HepG2 (cell line): ENCODE data around the gene PIK3R1. TPM values are rescaled to one million over a fixed set of nuclear protein-coding genes. Genes with fewer than 3 reads are reported as not detected.

Experiments
- ATAC-seq: fragments of 200-7000 bp; cut with Tn5 transposase; 3 replicates; pipeline ENCODE4 v1.9.1; 2020; ENCODE audit warnings: mild to moderate bottlenecking, moderate library complexity
- BruUV-seq: library from RNA; stranded (reverse); fragments of 400-500 nt; replicated peaks from 2 replicates; lab custom pipeline; 2021; lab: Mats Ljungman, UMichigan
- CTCF ChIA-PET: fragments of 300-600 bp; formaldehyde crosslinking; extraction: SDS; loops from one replicate; lab custom pipeline; 2021; ENCODE audit warnings: low total read pairs, inconsistent platforms, low intra/inter-chr PET ratio; lab: Yijun Ruan, JAX
- POLR2A ChIA-PET: fragments of 350-600 bp; sonication (Branson Sonifier 250); formaldehyde crosslinking; loops from one replicate; lab custom pipeline; 2020; ENCODE audit warnings: antibody characterized with exemption, inconsistent platforms; lab: Yijun Ruan, JAX
- DNase-seq: peaks from one replicate; pipeline ENCODE4 v3.0.0-alpha.2; 2015; ENCODE audit warnings: low spot score
- FAIRE-seq: peaks from 3 replicates; lab custom pipeline; 2011; peaks lifted over from hg19 to GRCh38; lab: Jason Lieb, UNC
- H2AFZ ChIP-seq: one replicate; pipeline ENCODE4 v1.6.1; 2011; ENCODE audit warnings: low read length, inconsistent platforms
- H3K27ac ChIP-seq: fragments of 300-600 bp; 3 replicates; pipeline ENCODE4 v1.8.0; 2011; ENCODE audit warnings: mixed run types, mild to moderate bottlenecking, mixed read lengths, low read length, inconsistent platforms; ENCODE audit not compliant: insufficient read depth; ENCODE audit errors: extremely low read length
- H3K27me3 ChIP-seq, 2 experiments: fragments of 200-600 bp in 1 of 2; 2 replicates in 1 of 2; 3 replicates in 1 of 2; pipeline versions ENCODE4 v1.6.0 to v1.8.0; 2011; ENCODE audit warnings: low read length in 2 of 2, mild to moderate bottlenecking in 2 of 2, moderate library complexity in 2 of 2, inconsistent platforms in 1 of 2; ENCODE audit not compliant: insufficient read depth in 2 of 2, control insufficient read depth in 1 of 2
- H3K36me3 ChIP-seq, 2 experiments: fragments of 200-600 bp in 1 of 2; replicated peaks in 1 of 2; 2 replicates in 1 of 2; 3 replicates in 1 of 2; pipeline versions ENCODE4 v1.5.1 to v1.8.0; 2011; ENCODE audit warnings: low read length in 2 of 2, inconsistent platforms in 1 of 2; ENCODE audit not compliant: insufficient read depth in 2 of 2, control insufficient read depth in 1 of 2
- H3K4me1 ChIP-seq: 2 replicates; pipeline ENCODE4 v1.5.1; 2012; ENCODE audit warnings: low read length, inconsistent platforms; ENCODE audit not compliant: insufficient read depth
- H3K4me2 ChIP-seq: 2 replicates; pipeline ENCODE4 v1.6.0; 2011; ENCODE audit warnings: low read depth, low read length, inconsistent platforms
- H3K4me3 ChIP-seq, 3 experiments: fragments of 200-600 bp in 1 of 3; sonication (generic), shearing (Covaris generic) in 1 of 3; replicated peaks in 1 of 3; 2 replicates each; pipeline ENCODE4 v1.5.1; 2011 to 2016; ENCODE audit warnings: low read length in 3 of 3, inconsistent platforms in 2 of 3, low read depth in 2 of 3, mild to moderate bottlenecking in 2 of 3, control low read depth in 1 of 3, mixed read lengths in 1 of 3; ENCODE audit not compliant: insufficient read depth in 1 of 3
- H3K79me2 ChIP-seq: one replicate; pipeline ENCODE4 v1.6.1; 2011; ENCODE audit warnings: low read length, inconsistent platforms; ENCODE audit not compliant: insufficient read depth
- H3K9ac ChIP-seq: 2 replicates; pipeline ENCODE4 v1.6.0; 2011; ENCODE audit warnings: mild to moderate bottlenecking, low read depth, low read length, inconsistent platforms; ENCODE audit not compliant: insufficient read depth
- H3K9me3 ChIP-seq: 2 replicates; pipeline ENCODE4 v1.5.1; 2012; ENCODE audit warnings: mild to moderate bottlenecking, low read length
- H4K20me1 ChIP-seq: 2 replicates; pipeline ENCODE4 v1.6.0; 2011; ENCODE audit warnings: inconsistent platforms, mild to moderate bottlenecking, low read length, moderate library complexity; ENCODE audit not compliant: insufficient read depth
- ARHGAP35 ChIP-seq: sonication (generic); formaldehyde crosslinking; IDR thresholded peaks from 2 replicates; pipeline ENCODE4 v1.9.0; 2022; ENCODE audit warnings: mild to moderate bottlenecking, inconsistent platforms, moderate library complexity, missing genetic modification reagents, borderline replicate concordance
- DMTF1 ChIP-seq: sonication (generic); formaldehyde crosslinking; IDR thresholded peaks from 2 replicates; pipeline ENCODE4 v1.4.0; 2020; ENCODE audit warnings: mild to moderate bottlenecking, missing genetic modification reagents
- MAZ ChIP-seq, 2 experiments: sonication (generic) in 1 of 2; formaldehyde crosslinking in 1 of 2; IDR thresholded peaks; 2 replicates each; pipeline versions ENCODE4 v1.5.0 to v1.6.1; 2012 to 2020; ENCODE audit warnings: low read depth in 2 of 2, mild to moderate bottlenecking in 2 of 2, borderline replicate concordance in 1 of 2, improper control_type of control experiment in 1 of 2, low read length in 1 of 2, missing genetic modification reagents in 1 of 2, moderate library complexity in 1 of 2
- MTF1 ChIP-seq: sonication (generic); formaldehyde crosslinking; IDR thresholded peaks from 2 replicates; pipeline ENCODE4 v1.5.0; 2020; ENCODE audit warnings: missing genetic modification reagents
- NAIF1 ChIP-seq: sonication (generic); formaldehyde crosslinking; IDR thresholded peaks from 2 replicates; pipeline ENCODE4 v1.5.0; 2020; ENCODE audit warnings: mild to moderate bottlenecking, missing genetic modification reagents, borderline replicate concordance
- PHF8 ChIP-seq: sonication (generic); formaldehyde crosslinking; IDR thresholded peaks from 2 replicates; pipeline ENCODE4 v1.5.0; 2020; ENCODE audit warnings: missing genetic modification reagents
- RNF219 ChIP-seq: sonication (generic); formaldehyde crosslinking; IDR thresholded peaks from 2 replicates; pipeline ENCODE4 v1.5.0; 2020; ENCODE audit warnings: mild to moderate bottlenecking, missing genetic modification reagents
- TBX2 ChIP-seq: sonication (generic); formaldehyde crosslinking; IDR thresholded peaks from 2 replicates; pipeline ENCODE4 v1.5.0; 2020; ENCODE audit warnings: missing genetic modification reagents, mild to moderate bottlenecking, borderline replicate concordance
- ZFP41 ChIP-seq: sonication (generic); formaldehyde crosslinking; IDR thresholded peaks from 2 replicates; pipeline ENCODE4 v1.4.0; 2020; ENCODE audit warnings: mild to moderate bottlenecking, missing genetic modification reagents, borderline replicate concordance
- ZMYM3 ChIP-seq: sonication (generic); formaldehyde crosslinking; IDR thresholded peaks from 2 replicates; pipeline ENCODE4 v1.5.1; 2020; ENCODE audit warnings: mild to moderate bottlenecking, missing genetic modification reagents
- ZNF225 ChIP-seq: sonication (generic); formaldehyde crosslinking; IDR thresholded peaks from 2 replicates; pipeline ENCODE4 v1.4.0; 2020; ENCODE audit warnings: mild to moderate bottlenecking, missing genetic modification reagents
- ZNF264 ChIP-seq: sonication (generic); formaldehyde crosslinking; IDR thresholded peaks from 2 replicates; pipeline ENCODE4 v1.4.0; 2020; ENCODE audit warnings: missing genetic modification reagents
- ZNF275 ChIP-seq: sonication (generic); formaldehyde crosslinking; IDR thresholded peaks from 2 replicates; pipeline ENCODE4 v1.8.0; 2022; ENCODE audit warnings: missing genetic modification reagents, mild to moderate bottlenecking, inconsistent platforms, borderline replicate concordance
- ZNF546 ChIP-seq: sonication (generic); formaldehyde crosslinking; conservative IDR thresholded peaks from 2 replicates; pipeline ENCODE4 v1.8.1; 2023; ENCODE audit warnings: mild to moderate bottlenecking, missing genetic modification reagents
- ZNF552 ChIP-seq: sonication (generic); formaldehyde crosslinking; IDR thresholded peaks from 2 replicates; pipeline ENCODE4 v1.9.0; 2022; ENCODE audit warnings: missing genetic modification reagents, mild to moderate bottlenecking, borderline replicate concordance
- ZNF580 ChIP-seq: IDR thresholded peaks from 2 replicates; pipeline ENCODE4 v1.6.1; 2016; ENCODE audit warnings: low read depth, borderline replicate concordance
- ZNF674 ChIP-seq: sonication (generic); formaldehyde crosslinking; IDR thresholded peaks from 2 replicates; pipeline ENCODE4 v1.5.0; 2020; ENCODE audit warnings: low read depth, mild to moderate bottlenecking, missing genetic modification reagents
- ZSCAN29 ChIP-seq: sonication (generic); formaldehyde crosslinking; conservative IDR thresholded peaks from 2 replicates; pipeline ENCODE4 v1.4.0; 2020; ENCODE audit warnings: mild to moderate bottlenecking, missing genetic modification reagents
- WGBS: methylation state at CpG from one replicate; pipeline ENCODE4 v1.1.6; 2017; ENCODE audit warnings: low lambda C conversion rate; 5-methylcytosine and 5-hydroxymethylcytosine counted together
- in situ Hi-C: cut with HindIII; loops from 2 replicates; pipeline ENCODE4 v1.10.0; 2017; ENCODE audit warnings: low pct_unique_long_range_greater_than_20kb; ENCODE audit not compliant: extremely low pct_ligation_motif_present
- intact Hi-C: fragments of 100-400 bp; cut with micrococcal nuclease; formaldehyde crosslinking; loops from one replicate; pipeline ENCODE4 v1.10.0; 2022; ENCODE audit not compliant: unreplicated experiment
- polyA plus RNA-seq, 8 experiments: library from polyadenylated mRNA; depleted of rRNA in 3 of 8; stranded (reverse) in 7 of 8; unstranded in 1 of 8; fragments of >200 nt; fragmentation: Illumina TruSeq in 4 of 8; extraction: Trizol in 4 of 8; gene quantifications; 2 replicates each; pipeline versions ENCODE4 v1.2.1 to v1.2.3, GENCODE V29; 2011 to 2016; ENCODE audit warnings: low read depth in 4 of 8, missing spikeins in 1 of 8, mixed read lengths in 1 of 8; ENCODE audit not compliant: insufficient read depth in 1 of 8
- total RNA-seq, 5 experiments: library from RNA; depleted of rRNA; stranded (reverse); fragments of >200 nt; fragmentation: Illumina TruSeq; extraction: Trizol; gene quantifications; 2 replicates each; pipeline ENCODE4 v1.2.3, GENCODE V29; 2016; ENCODE audit warnings: low read depth in 1 of 5

Gene PIK3R1
- total and polyA plus RNA-seq, 2 of the 13 experiments (the other 11 are each of a cell fraction or from before 2014, with no cell fraction given), result 8.4 to 21.3 TPM

GRCh38 chr5:68259700-68260099 is 44.1 kb downstream of the PIK3R1 start:
- no peak overlapping the region for H3K4me2 ChIP-seq
- no peak overlapping the region for H3K9ac ChIP-seq
- 99% methylated on average over 2 of the region's 2 CpGs for WGBS
- no TSS peak for BruUV-seq
- ChIA-PET POLR2A (no interaction called here), CTCF (no interaction called here)
- DNase-seq (no peak), ATAC-seq (no peak), FAIRE-seq (no peak)
- H3K4me1 ChIP-seq, result peaks cover 29% of the 10 kb centered on the region
- peaks cover 39% of the 10 kb centered on the region for H3K79me2 ChIP-seq
- no peaks in the 10 kb centered on the region for H3K27me3 ChIP-seq
- no peak overlapping the region for H2AFZ ChIP-seq
- H3K9me3 ChIP-seq, result no peaks in the 10 kb centered on the region
- H4K20me1 ChIP-seq, result no peaks in the 10 kb centered on the region; the same call in 1 of the 2 replicates
- intact Hi-C loops, result no loop called here
- no peak overlapping the region for H3K27ac ChIP-seq
- H3K4me3 ChIP-seq, result no peak overlapping the region
- 0 out of 5 replicates have a peak, but pooled peaks cover 0 to 6% of the 10 kb centered on the region in 2 experiments for H3K36me3 ChIP-seq
- in situ Hi-C loops, result loop anchor here (10.0 kb wide), 1 partner anchor 765 kb away; no protein-coding TSS in a partner anchor
- no peak for TF ChIP-seq NAIF1 (CRISPR knock-in tag)
- TF ChIP-seq ZMYM3 (CRISPR knock-in tag), result no peak
- no peak for TF ChIP-seq ZNF275 (CRISPR knock-in tag)
- TF ChIP-seq DMTF1 (CRISPR knock-in tag), result no peak
- no peak for TF ChIP-seq ZNF580 (CRISPR knock-in tag)
- TF ChIP-seq ZFP41, result no peak
- no peak for TF ChIP-seq ZSCAN29
- TF ChIP-seq ZNF546 (CRISPR knock-in tag), result no peak
- TF ChIP-seq ZNF225 (CRISPR knock-in tag), result no peak
- no peak for TF ChIP-seq ZNF674 (CRISPR knock-in tag)
- no peak for TF ChIP-seq PHF8 (CRISPR knock-in tag)
- TF ChIP-seq ZNF552 (CRISPR knock-in tag), result no peak
- no peak for TF ChIP-seq MAZ (IDR thresholded peaks at IDR 0.05; ENCODE audit: borderline replicate concordance, low read depth, low read length)
- no peak for TF ChIP-seq MAZ (CRISPR knock-in tag; IDR thresholded peaks at IDR 0.05; ENCODE audit: low read depth)
- no peak for TF ChIP-seq TBX2
- no peak for TF ChIP-seq RNF219
- no peak for TF ChIP-seq MTF1 (CRISPR knock-in tag)
- no peak for TF ChIP-seq ARHGAP35
- TF ChIP-seq ZNF264, result no peak
